Measurements from ENCODE around the gene KRTAP9-7.

- no peak for TF ChIP-seq POLR2A (IDR thresholded peaks at IDR 0.05; ENCODE audit: low read depth, low read length)
- TF ChIP-seq POLR2AphosphoS5 (IDR thresholded peaks at IDR 0.05; ENCODE audit: low read depth, low read length) = no peak
- TF ChIP-seq TAF1 (IDR thresholded peaks at IDR 0.05; ENCODE audit: borderline replicate concordance, low read depth, low read length) = no peak
Measured at GRCh38 chr17:41263212-41263611, 12.3 kb upstream of the KRTAP9-7 start.
